Cortex of kidney (tissue), 1 donor: ENCODE results near the gene TBX19.

Source experiments
- DNase-seq: peaks from one replicate; lab custom pipeline; 2025; lab: John Stamatoyannopoulos, UW

TBX19 gene

GRCh38 chr1:168280296-168280927 lies at the start of gene TBX19:
Gene TBX19, plus strand, starts transcription at chr1:168280877. Its CDS starts 214 bp downstream, at chr1:168281091.
- no peak for DNase-seq

GRCh38 chr1:168234846-168235547 lies 45.7 kb upstream of the TBX19 start:
- DNase-seq, result no peak

GRCh38 chr1:168235548-168235885 lies 45.2 kb upstream of the TBX19 start:
- no peak for DNase-seq

- no peak for DNase-seq
Observed at GRCh38 chr1:168235937-168236336, 44.7 kb upstream of the TBX19 start.

GRCh38 chr1:168236836-168237611 lies 43.7 kb upstream of the TBX19 start:
- no peak for DNase-seq

- no peak for DNase-seq
Observed at GRCh38 chr1:168243198-168243597, 37.5 kb upstream of the TBX19 start.

GRCh38 chr1:168243636-168244212 lies 37.0 kb upstream of the TBX19 start:
- no peak for DNase-seq

- DNase-seq, result no peak
Observed at GRCh38 chr1:168245042-168245441, 35.6 kb upstream of the TBX19 start.

GRCh38 chr1:168246506-168246905 lies 34.2 kb upstream of the TBX19 start:
- DNase-seq, result no peak

GRCh38 chr1:168252204-168252733 lies 28.4 kb upstream of the TBX19 start:
- DNase-seq, result no peak

GRCh38 chr1:168256164-168256563 lies 24.5 kb upstream of the TBX19 start:
- DNase-seq, result no peak

GRCh38 chr1:168257397-168257796 lies 23.3 kb upstream of the TBX19 start:
- DNase-seq, result no peak

- no peak for DNase-seq
Observed at GRCh38 chr1:168259567-168259966, 21.1 kb upstream of the TBX19 start.

GRCh38 chr1:168260393-168260792 lies 20.3 kb upstream of the TBX19 start:
- no peak for DNase-seq

- no peak for DNase-seq
Observed at GRCh38 chr1:168261390-168261789, 19.3 kb upstream of the TBX19 start.

GRCh38 chr1:168263130-168263529 lies 17.5 kb upstream of the TBX19 start:
- DNase-seq, result no peak

- no peak for DNase-seq
Observed at GRCh38 chr1:168264296-168264695, 16.4 kb upstream of the TBX19 start.

GRCh38 chr1:168265596-168265995 lies 15.1 kb upstream of the TBX19 start:
- DNase-seq, result no peak

- no peak for DNase-seq
Observed at GRCh38 chr1:168266644-168267186, 14.0 kb upstream of the TBX19 start.

- DNase-seq, result no peak
Observed at GRCh38 chr1:168271636-168272035, 9.0 kb upstream of the TBX19 start.

GRCh38 chr1:168273575-168273974 lies 7.1 kb upstream of the TBX19 start:
- DNase-seq, result no peak

- DNase-seq, result no peak
Observed at GRCh38 chr1:168279253-168279652, 1.4 kb upstream of the TBX19 start.
